ENCODE results near the gene ERICH6. TPM values are rescaled to one million over a fixed set of nuclear protein-coding genes. Genes with fewer than 3 reads are reported as not detected.
A peak's percentile ranks its signal among the peaks of the same experiment; 100 is the strongest.

Gene ERICH6
- polyA plus RNA-seq (2013): 0.17 TPM

DNA sequence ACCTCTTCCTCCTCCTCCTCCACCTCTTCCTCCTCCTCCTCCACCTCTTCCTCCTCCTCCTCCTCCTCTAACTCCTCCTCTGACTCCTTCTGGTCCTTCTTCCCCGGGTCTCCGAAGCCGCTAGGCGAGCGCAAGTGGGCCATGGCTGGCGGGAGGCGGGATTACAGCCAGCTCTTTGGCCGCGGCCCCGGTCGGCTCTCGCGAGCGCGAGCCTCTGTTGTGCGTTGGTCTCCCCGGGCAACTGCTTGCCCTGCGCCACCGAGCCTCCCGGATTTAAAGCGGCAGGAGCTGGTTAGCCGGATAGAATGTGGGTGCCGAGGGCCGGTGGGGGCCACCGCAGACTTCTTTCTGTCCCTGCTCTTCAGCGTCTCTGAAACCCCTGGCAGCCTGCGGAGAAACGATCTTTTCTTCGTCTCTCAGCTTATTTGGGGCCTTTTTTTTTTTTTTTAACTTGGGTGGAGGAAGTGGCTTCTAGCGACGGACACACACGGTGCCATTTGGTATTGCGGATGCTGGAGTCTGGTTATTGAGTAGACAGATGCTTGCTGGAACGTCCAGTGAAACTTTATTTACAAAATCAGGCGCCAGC, at the start of gene ERICH6:
TSS of gene ERICH6 (minus strand) at position 165 of the 589 bp plus-strand sequence. CDS start at position 143, 22 bp downstream.
- H3K27me3 ChIP-seq (replicated peaks in 2 of 5; ENCODE audit: control insufficient read depth in 4 of 5, insufficient read depth in 5 of 5, low read length in 4 of 5): no peaks in the 10 kb centered on the region
- H3K4me3 ChIP-seq (ENCODE audit: control insufficient read depth in 1 of 7, extremely low read depth in 1 of 7, insufficient read depth in 4 of 7, low read depth in 2 of 7, low read length in 6 of 7): peak within 1 kb of the TSS; percentile 65 to 85 (median 77)
- H3K36me3 ChIP-seq (ENCODE audit: control insufficient read depth in 4 of 4, insufficient read depth in 4 of 4, low read length in 3 of 4): peaks cover 0 to 12% (median 5%) of the 10 kb centered on the region in 4 experiments
- WGBS (ENCODE audit: insufficient coverage): 0% methylated on average over 23 of the region's 35 CpGs
- H3K27ac ChIP-seq (ENCODE audit: insufficient read depth in 1 of 2, low read depth in 1 of 2, low read length in 2 of 2, poor library complexity in 1 of 2, severe bottlenecking in 2 of 2): peak within 1 kb of the TSS; percentile 93 to 97
- H3K9me3 ChIP-seq (ENCODE audit: control extremely low read depth in 1 of 5, control insufficient read depth in 4 of 5, insufficient read depth in 2 of 5, low read depth in 1 of 5, low read length in 4 of 5): peaks cover 0 to 4% (median 0%) of the 10 kb centered on the region in 5 experiments
- ChIA-PET CTCF (interaction anchor here (0.6 to 1.1 kb wide), 2 partner anchors 86 to 107 kb away, joined by 3 read pairs; no protein-coding TSS in a partner anchor), POLR2A (interaction anchor here (0.6 kb wide), 2 partner anchors 122 to 159 kb away, joined by 3 to 4 read pairs; no protein-coding TSS in a partner anchor)
- DNase-seq: peak; percentile 90 to 96 (median 93)
- peaks cover 5 to 10% (median 9%) of the 10 kb centered on the region in 4 experiments for H3K4me1 ChIP-seq (ENCODE audit: control extremely low read depth in 1 of 4, control insufficient read depth in 4 of 4, insufficient read depth in 4 of 4, low read length in 3 of 4)

DNA sequence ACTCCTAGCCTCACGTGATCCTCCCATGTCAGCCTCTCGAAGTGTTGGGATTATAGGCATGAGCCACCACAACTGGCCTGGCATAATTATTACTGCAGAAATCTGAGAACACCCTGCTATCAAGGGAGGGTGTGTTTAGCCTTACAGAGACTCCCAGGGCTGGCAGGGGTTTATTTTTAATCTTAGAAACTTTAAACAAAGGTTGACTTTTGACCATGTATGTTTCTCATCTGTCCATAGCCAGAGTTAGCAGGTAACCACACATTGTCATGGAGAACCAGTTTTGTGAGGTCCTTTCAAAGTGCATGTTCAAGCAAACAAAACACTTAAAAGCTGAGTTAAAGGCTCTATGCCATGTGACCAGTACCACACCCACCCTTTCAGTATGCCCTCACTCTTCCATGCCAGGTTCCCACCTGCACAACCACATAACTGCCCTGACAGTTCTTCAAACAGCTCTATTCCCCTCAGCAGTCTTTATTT, 48.1 kb upstream of the ERICH6 start:
- CTCF ChIA-PET: interaction anchor here (1.1 to 1.8 kb wide), 2 partner anchors 13 to 27 kb away, joined by 3 to 5 read pairs; no protein-coding TSS in a partner anchor
- 100% methylated on average over 2 of the region's 2 CpGs for WGBS (ENCODE audit: insufficient coverage)

DNA sequence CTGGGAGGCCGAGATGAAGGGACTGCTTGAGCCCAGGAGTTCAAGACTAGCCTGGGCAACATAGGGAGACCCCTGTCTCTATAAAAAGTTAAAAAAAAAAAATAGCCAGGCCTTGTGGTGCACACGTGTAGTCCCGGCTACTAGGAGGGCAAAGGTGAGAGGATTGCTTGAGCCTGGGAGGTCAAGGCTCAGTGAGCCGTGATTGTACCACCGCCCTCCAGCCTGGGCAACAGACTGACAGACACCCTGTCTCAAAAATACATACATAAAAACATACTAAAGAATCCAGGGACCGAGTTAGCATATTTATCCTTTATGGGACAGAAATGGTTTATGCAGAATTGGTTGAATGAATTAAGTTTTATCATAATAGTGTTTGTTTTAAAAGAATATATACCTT, 45.5 kb upstream of the ERICH6 start:
- 96% methylated on average over 3 of the region's 6 CpGs for WGBS (ENCODE audit: insufficient coverage)

More for the DNA sequence above, 48.1 kb upstream of the ERICH6 start:
- Histone ChIP-seq H3K27ac (ENCODE audit: insufficient read depth in 1 of 2, low read depth in 1 of 2, low read length in 2 of 2, poor library complexity in 1 of 2, severe bottlenecking in 2 of 2) (no peak overlapping the region), H3K27me3 (replicated peaks in 2 of 5; ENCODE audit: control insufficient read depth in 4 of 5, insufficient read depth in 5 of 5, low read length in 4 of 5) (no peaks in the 10 kb centered on the region), H3K4me3 (ENCODE audit: control insufficient read depth in 1 of 7, extremely low read depth in 1 of 7, insufficient read depth in 4 of 7, low read depth in 2 of 7, low read length in 6 of 7) (no peak overlapping the region), H3K4me1 (ENCODE audit: control extremely low read depth in 1 of 4, control insufficient read depth in 4 of 4, insufficient read depth in 4 of 4, low read length in 3 of 4) (peaks cover 0 to 12% (median 3%) of the 10 kb centered on the region in 4 experiments), H3K9me3 (ENCODE audit: control extremely low read depth in 1 of 5, control insufficient read depth in 4 of 5, insufficient read depth in 2 of 5, low read depth in 1 of 5, low read length in 4 of 5) (no peaks in the 10 kb centered on the region), H3K36me3 (ENCODE audit: control insufficient read depth in 4 of 4, insufficient read depth in 4 of 4, low read length in 3 of 4) (peaks cover 0 to 14% (median 8%) of the 10 kb centered on the region in 4 experiments)
- POLR2A ChIA-PET: no interaction called here
- DNase-seq: no peak

DNA sequence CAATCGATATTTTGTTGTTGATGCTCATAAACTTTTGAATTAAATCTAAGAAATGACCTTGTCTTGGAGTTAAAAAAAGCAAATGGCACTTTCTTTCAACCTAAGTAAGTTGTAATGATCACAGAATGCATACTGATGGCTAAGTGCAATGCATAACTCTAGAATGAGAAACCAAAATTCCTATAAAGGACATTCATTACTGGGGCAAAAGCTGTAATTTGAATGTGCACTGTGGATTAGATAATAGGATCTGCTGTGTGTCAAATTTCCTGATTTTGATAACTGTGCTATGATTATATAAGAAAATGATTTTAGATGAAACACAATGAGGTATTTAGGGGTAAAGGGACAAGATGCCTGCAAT, 44.9 kb upstream of the ERICH6 start:
- H3K4me3 ChIP-seq (ENCODE audit: control insufficient read depth in 1 of 7, extremely low read depth in 1 of 7, insufficient read depth in 4 of 7, low read depth in 2 of 7, low read length in 6 of 7): no peak overlapping the region
- no peaks in the 10 kb centered on the region for H3K27me3 ChIP-seq (replicated peaks in 2 of 5; ENCODE audit: control insufficient read depth in 4 of 5, insufficient read depth in 5 of 5, low read length in 4 of 5)
- ChIA-PET POLR2A (no interaction called here), CTCF (no interaction called here)
- peaks cover 0 to 9% (median 4%) of the 10 kb centered on the region in 4 experiments for H3K36me3 ChIP-seq (ENCODE audit: control insufficient read depth in 4 of 4, insufficient read depth in 4 of 4, low read length in 3 of 4)
- H3K9me3 ChIP-seq (ENCODE audit: control extremely low read depth in 1 of 5, control insufficient read depth in 4 of 5, insufficient read depth in 2 of 5, low read depth in 1 of 5, low read length in 4 of 5): no peaks in the 10 kb centered on the region
- peaks cover 0 to 12% (median 3%) of the 10 kb centered on the region in 4 experiments for H3K4me1 ChIP-seq (ENCODE audit: control extremely low read depth in 1 of 4, control insufficient read depth in 4 of 4, insufficient read depth in 4 of 4, low read length in 3 of 4)
- no peak for DNase-seq
- H3K27ac ChIP-seq (ENCODE audit: insufficient read depth in 1 of 2, low read depth in 1 of 2, low read length in 2 of 2, poor library complexity in 1 of 2, severe bottlenecking in 2 of 2): no peak overlapping the region
- 40% methylated on average over 1 of the region's 1 CpG for WGBS (ENCODE audit: insufficient coverage)

More for the DNA sequence above, 45.5 kb upstream of the ERICH6 start:
- DNase-seq: no peak
- Histone ChIP-seq H3K9me3 (ENCODE audit: control extremely low read depth in 1 of 5, control insufficient read depth in 4 of 5, insufficient read depth in 2 of 5, low read depth in 1 of 5, low read length in 4 of 5) (no peaks in the 10 kb centered on the region), H3K4me1 (ENCODE audit: control extremely low read depth in 1 of 4, control insufficient read depth in 4 of 4, insufficient read depth in 4 of 4, low read length in 3 of 4) (peaks cover 0 to 12% (median 3%) of the 10 kb centered on the region in 4 experiments), H3K36me3 (ENCODE audit: control insufficient read depth in 4 of 4, insufficient read depth in 4 of 4, low read length in 3 of 4) (peaks cover 0 to 9% (median 5%) of the 10 kb centered on the region in 4 experiments), H3K27ac (ENCODE audit: insufficient read depth in 1 of 2, low read depth in 1 of 2, low read length in 2 of 2, poor library complexity in 1 of 2, severe bottlenecking in 2 of 2) (peak overlapping the region in 1 of 2 experiments; percentile 4), H3K27me3 (replicated peaks in 2 of 5; ENCODE audit: control insufficient read depth in 4 of 5, insufficient read depth in 5 of 5, low read length in 4 of 5) (no peaks in the 10 kb centered on the region), H3K4me3 (ENCODE audit: control insufficient read depth in 1 of 7, extremely low read depth in 1 of 7, insufficient read depth in 4 of 7, low read depth in 2 of 7, low read length in 6 of 7) (no peak overlapping the region)
- ChIA-PET POLR2A (no interaction called here), CTCF (interaction anchor here (0.9 to 1.2 kb wide), 4 partner anchors 11 to 28 kb away, joined by 3 to 5 read pairs (median 4); no protein-coding TSS in a partner anchor)

DNA sequence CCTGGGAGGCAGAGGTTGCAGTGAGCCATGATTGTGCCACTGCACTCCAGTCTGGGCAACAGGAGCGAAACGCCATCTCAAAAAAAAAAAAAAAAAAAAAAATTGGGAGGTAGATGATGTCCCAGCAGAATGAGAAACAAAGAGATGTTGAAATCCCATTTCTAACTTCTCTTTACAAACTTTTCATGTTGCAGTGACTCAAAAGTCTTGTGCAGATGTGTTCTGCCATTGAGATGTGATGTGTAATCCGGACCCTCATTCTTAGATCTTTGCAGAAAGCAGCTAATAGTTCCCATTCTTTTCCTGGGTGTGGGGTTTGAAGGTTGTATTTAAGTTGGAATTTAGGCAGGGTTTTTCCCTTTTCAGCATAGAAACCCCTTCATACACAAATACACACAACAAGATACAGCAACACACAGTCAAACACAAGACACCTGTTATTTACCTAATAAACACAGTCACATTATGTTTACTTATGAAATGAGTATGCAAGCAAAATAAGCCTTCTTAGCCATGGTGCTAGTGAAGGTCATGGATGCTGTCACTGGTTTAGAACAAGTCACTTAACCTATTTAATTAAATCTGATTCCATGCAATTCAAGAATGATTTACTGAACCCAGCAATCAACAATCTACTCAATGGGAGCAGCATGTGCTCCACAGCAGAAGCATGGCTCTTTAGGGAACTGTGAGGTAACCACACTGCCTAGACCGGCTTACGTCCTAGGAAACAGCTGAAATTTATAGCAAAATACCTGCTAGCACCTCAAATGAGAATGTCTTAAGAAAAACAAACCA, 44.4 kb upstream of the ERICH6 start:
- CTCF ChIA-PET: interaction anchor here (0.5 to 1.1 kb wide), 3 partner anchors 8 to 31 kb away, joined by 3 read pairs; no protein-coding TSS in a partner anchor

DNA sequence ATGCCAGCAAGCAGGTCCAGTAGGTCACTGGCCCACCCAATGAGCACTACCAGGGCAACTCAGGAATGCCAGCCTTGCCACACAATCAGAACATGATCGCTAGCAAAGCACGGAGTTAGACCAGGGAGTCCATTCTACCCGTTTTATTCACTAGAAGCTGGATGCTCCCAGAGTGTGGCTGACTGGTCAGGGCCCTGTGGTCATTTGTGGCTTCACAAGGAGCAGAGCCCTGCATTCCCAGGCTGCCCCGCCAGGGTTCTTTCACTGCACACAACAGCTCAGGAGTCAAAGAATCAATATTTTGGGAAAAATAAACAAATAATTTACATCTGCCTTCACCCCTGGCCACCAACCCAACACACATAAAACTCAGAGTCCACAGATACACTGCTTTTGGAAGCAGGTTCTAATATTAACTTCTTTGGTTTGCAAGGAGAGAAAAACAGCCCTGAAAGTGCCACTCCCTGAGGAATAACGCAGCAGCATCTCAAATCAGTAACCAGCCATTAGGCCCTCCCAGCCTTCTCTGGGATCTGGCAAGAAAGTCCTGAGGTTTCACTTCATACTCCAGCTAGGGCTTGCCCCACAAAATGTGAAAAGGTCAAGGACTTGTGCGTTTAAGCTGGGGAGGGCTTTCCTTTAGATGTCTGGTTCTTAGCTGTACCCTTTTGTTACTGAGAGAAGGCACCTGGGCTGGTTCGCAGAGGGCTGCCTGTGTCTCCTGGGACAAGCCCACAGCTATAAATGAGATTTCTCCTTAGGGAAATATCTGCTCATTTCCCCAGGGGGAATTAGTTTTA, 43.3 kb upstream of the ERICH6 start:
- no peak overlapping the region for H3K4me3 ChIP-seq (ENCODE audit: control insufficient read depth in 1 of 7, extremely low read depth in 1 of 7, insufficient read depth in 4 of 7, low read depth in 2 of 7, low read length in 6 of 7)
- H3K4me1 ChIP-seq (ENCODE audit: control extremely low read depth in 1 of 4, control insufficient read depth in 4 of 4, insufficient read depth in 4 of 4, low read length in 3 of 4): peaks cover 0 to 9% (median 3%) of the 10 kb centered on the region in 4 experiments
- CTCF ChIA-PET: interaction anchor here (1.0 to 1.1 kb wide), 2 partner anchors 9 to 12 kb away, joined by 3 read pairs; no protein-coding TSS in a partner anchor
- H3K9me3 ChIP-seq (ENCODE audit: control extremely low read depth in 1 of 5, control insufficient read depth in 4 of 5, insufficient read depth in 2 of 5, low read depth in 1 of 5, low read length in 4 of 5): no peaks in the 10 kb centered on the region
- H3K36me3 ChIP-seq (ENCODE audit: control insufficient read depth in 4 of 4, insufficient read depth in 4 of 4, low read length in 3 of 4): peaks cover 2 to 10% (median 6%) of the 10 kb centered on the region in 4 experiments
- DNase-seq: no peak
- no peak overlapping the region for H3K27ac ChIP-seq (ENCODE audit: insufficient read depth in 1 of 2, low read depth in 1 of 2, low read length in 2 of 2, poor library complexity in 1 of 2, severe bottlenecking in 2 of 2)
- 94% methylated on average over 4 of the region's 7 CpGs for WGBS (ENCODE audit: insufficient coverage)
- POLR2A ChIA-PET: no interaction called here
- H3K27me3 ChIP-seq (replicated peaks in 2 of 5; ENCODE audit: control insufficient read depth in 4 of 5, insufficient read depth in 5 of 5, low read length in 4 of 5): no peaks in the 10 kb centered on the region

More for the DNA sequence above, 44.4 kb upstream of the ERICH6 start:
- H3K27me3 ChIP-seq (replicated peaks in 2 of 5; ENCODE audit: control insufficient read depth in 4 of 5, insufficient read depth in 5 of 5, low read length in 4 of 5): no peaks in the 10 kb centered on the region
- DNase-seq: peak in 1 of 3 donors; percentile 39
- no peaks in the 10 kb centered on the region for H3K9me3 ChIP-seq (ENCODE audit: control extremely low read depth in 1 of 5, control insufficient read depth in 4 of 5, insufficient read depth in 2 of 5, low read depth in 1 of 5, low read length in 4 of 5)
- 50% methylated on average over 1 of the region's 5 CpGs for WGBS (ENCODE audit: insufficient coverage)
- no peak overlapping the region for H3K4me3 ChIP-seq (ENCODE audit: control insufficient read depth in 1 of 7, extremely low read depth in 1 of 7, insufficient read depth in 4 of 7, low read depth in 2 of 7, low read length in 6 of 7)
- H3K36me3 ChIP-seq (ENCODE audit: control insufficient read depth in 4 of 4, insufficient read depth in 4 of 4, low read length in 3 of 4): peaks cover 0 to 8% (median 4%) of the 10 kb centered on the region in 4 experiments
- no peak overlapping the region for H3K27ac ChIP-seq (ENCODE audit: insufficient read depth in 1 of 2, low read depth in 1 of 2, low read length in 2 of 2, poor library complexity in 1 of 2, severe bottlenecking in 2 of 2)
- POLR2A ChIA-PET: no interaction called here
- peaks cover 0 to 12% (median 3%) of the 10 kb centered on the region in 4 experiments for H3K4me1 ChIP-seq (ENCODE audit: control extremely low read depth in 1 of 4, control insufficient read depth in 4 of 4, insufficient read depth in 4 of 4, low read length in 3 of 4)
